Bronchial epithelial cell (primary cell): ENCODE results near the gene TLK2. TPM values are rescaled to one million over a fixed set of nuclear protein-coding genes. Genes with fewer than 3 reads are reported as not detected.
"Not testable (repeated sequence)": the region's sequence is repeated elsewhere in the genome, so short reads cannot be mapped to it uniquely, and the experiment has no call there.

Experiments used
- DNase-seq: peaks from one replicate; pipeline ENCODE4 v3.0.0-alpha.2; 2010; ENCODE audit warnings: low read depth
- FAIRE-seq: peaks from 2 replicates; lab custom pipeline; 2011; peaks lifted over from hg19 to GRCh38; lab: Jason Lieb, UNC
- H3K27me3 ChIP-seq: 2 replicates; pipeline ENCODE4 v1.5.1; 2011; ENCODE audit warnings: low read length; ENCODE audit not compliant: control insufficient read depth, insufficient read depth
- H3K36me3 ChIP-seq: 2 replicates; pipeline ENCODE4 v1.5.1; 2011; ENCODE audit warnings: low read length; ENCODE audit not compliant: control insufficient read depth, insufficient read depth
- H3K4me3 ChIP-seq: 2 replicates; pipeline ENCODE4 v1.5.1; 2011; ENCODE audit warnings: mild to moderate bottlenecking, low read depth, low read length, control low read depth
- total RNA-seq: library from RNA; depleted of rRNA; stranded (reverse); fragments of >200 nt; gene quantifications from 2 replicates; pipeline ENCODE4 v1.2.1, GENCODE V29; 2014

Gene TLK2
- total RNA-seq, 1 donor from 2014 or later: 37.4 TPM

DNA sequence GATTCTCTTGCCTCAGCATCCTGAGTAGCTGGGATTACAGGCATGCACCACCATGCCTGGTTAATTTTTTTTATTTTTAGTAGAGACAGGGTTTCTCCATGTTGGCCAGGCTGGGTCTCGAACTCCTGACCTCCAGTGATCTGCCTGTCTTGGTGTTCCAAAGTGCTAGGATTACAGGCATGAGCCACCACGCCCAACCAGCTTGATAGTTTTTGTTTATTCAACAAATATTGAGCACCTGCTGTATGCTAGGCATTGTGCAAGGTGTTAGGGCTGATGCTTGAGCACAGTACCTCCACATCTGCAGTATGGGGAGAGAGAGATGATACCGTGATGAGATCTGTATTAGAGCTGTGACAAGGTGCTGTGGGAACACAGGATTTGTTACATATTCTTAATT lies 3.9 kb downstream of the TLK2 start:
- H3K4me3 ChIP-seq, FAIRE-seq, DNase-seq, H3K27me3 ChIP-seq, H3K36me3 ChIP-seq: not testable (repeated sequence)

- H3K36me3 ChIP-seq, DNase-seq: not testable (repeated sequence)
These were observed 12.4 kb downstream of the TLK2 start for GRCh38 chr17:62490990-62491389.

GRCh38 chr17:62493049-62493655 lies 14.5 kb downstream of the TLK2 start:
- not testable (repeated sequence) for H3K36me3 ChIP-seq, H3K4me3 ChIP-seq, FAIRE-seq, DNase-seq, H3K27me3 ChIP-seq

More at GRCh38 chr17:62490990-62491389, 12.4 kb downstream of the TLK2 start:
- not testable (repeated sequence) for FAIRE-seq, H3K27me3 ChIP-seq, H3K4me3 ChIP-seq

- H3K27me3 ChIP-seq, FAIRE-seq, DNase-seq, H3K36me3 ChIP-seq, H3K4me3 ChIP-seq: not testable (repeated sequence)
These were observed 15.4 kb downstream of the TLK2 start for GRCh38 chr17:62494073-62494472.

DNA sequence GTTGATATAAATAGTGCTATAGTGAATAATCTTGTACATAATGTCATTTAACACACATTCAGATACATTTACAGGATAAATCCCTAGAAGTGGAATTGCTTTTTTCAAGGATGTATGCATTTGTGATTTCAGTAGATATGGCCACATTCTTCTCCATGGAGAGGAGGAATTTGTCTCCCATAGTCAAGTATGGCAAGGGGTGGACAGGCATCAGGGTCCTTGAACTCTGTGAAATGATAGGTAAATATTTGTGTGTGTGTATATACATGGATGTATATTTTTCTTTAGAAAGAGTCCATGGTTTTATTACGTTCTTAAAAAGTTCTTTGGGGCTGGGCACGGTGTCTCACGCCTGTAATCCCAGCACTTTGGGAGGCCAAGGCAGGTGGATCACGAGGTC lies 17.7 kb downstream of the TLK2 start:
- not testable (repeated sequence) for H3K27me3 ChIP-seq, FAIRE-seq, DNase-seq, H3K4me3 ChIP-seq, H3K36me3 ChIP-seq

- not testable (repeated sequence) for FAIRE-seq, H3K36me3 ChIP-seq, DNase-seq, H3K27me3 ChIP-seq, H3K4me3 ChIP-seq
These were observed 20.2 kb downstream of the TLK2 start for GRCh38 chr17:62498796-62499195.

DNA sequence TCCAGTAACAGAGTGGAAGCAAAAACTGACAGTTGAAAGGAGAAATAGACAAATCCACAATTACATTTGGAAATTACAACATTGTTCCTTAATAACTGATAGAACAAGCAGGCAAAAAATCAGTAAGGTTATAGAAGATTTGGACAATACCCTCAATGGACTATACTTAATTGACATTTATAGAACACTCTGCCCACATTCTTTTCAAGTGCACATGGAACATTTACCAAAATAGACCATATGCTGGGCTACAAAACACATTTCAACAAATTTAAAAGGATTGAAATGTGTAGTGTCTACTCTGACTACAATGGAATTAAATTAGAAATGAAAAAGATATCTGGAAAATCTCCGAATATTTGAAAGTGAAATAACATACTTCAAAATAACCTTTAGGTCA lies 21.8 kb downstream of the TLK2 start:
- not testable (repeated sequence) for DNase-seq, H3K27me3 ChIP-seq, H3K4me3 ChIP-seq, FAIRE-seq, H3K36me3 ChIP-seq

- not testable (repeated sequence) for FAIRE-seq, DNase-seq, H3K4me3 ChIP-seq, H3K36me3 ChIP-seq, H3K27me3 ChIP-seq
These were observed 26.2 kb downstream of the TLK2 start for GRCh38 chr17:62504857-62505256.

- not testable (repeated sequence) for H3K4me3 ChIP-seq, FAIRE-seq
These were observed 28.7 kb downstream of the TLK2 start for GRCh38 chr17:62507191-62507836.

DNA sequence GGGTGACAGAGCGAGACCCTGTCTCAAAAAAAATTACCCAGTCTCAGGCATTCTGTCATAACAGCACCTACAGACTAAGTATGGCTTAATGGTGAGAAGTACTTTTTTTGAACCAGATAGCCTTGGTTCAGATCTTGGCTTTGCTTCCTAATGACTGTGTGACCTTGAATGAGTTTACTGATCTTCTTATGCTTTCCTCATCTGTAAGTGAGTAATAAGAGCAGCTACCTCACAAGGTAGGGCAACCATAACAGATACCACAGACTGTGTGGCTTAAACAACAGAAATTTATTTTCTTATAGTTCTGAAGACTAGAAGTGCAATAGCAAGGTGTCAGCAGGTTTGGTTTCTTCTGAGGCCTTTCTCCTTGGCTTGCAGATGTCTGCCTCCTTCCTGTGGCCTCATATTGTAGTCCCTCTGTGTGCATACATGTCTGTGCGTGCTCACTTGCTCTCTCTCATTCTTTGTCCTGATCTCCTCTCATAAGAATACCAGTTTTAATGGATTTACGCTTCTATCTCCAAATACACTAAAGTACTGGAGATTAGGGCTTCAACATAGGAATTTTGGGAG lies 31.7 kb downstream of the TLK2 start:
- not testable (repeated sequence) for FAIRE-seq, H3K27me3 ChIP-seq, H3K4me3 ChIP-seq, H3K36me3 ChIP-seq
- peak; percentile 22 for DNase-seq

More at GRCh38 chr17:62507191-62507836, 28.7 kb downstream of the TLK2 start:
- DNase-seq, H3K36me3 ChIP-seq, H3K27me3 ChIP-seq: not testable (repeated sequence)

DNA sequence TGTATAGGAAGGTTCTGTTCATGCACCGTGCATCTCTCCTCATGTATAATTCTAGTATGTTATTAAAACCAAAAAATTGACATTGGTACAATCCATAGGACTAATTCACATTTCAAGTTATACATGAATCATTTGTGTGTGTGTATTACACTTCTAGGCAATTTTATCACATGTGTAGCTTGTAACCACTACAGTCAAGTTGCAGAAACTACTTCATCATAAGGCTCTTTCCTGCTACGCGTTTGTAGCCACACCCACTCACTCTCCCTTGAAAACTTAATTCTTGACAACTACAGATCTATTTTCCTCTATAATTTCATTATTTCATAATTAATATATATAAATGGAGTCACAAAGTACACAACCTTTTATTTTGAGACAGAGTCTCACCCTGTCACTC lies 32.4 kb downstream of the TLK2 start:
- H3K36me3 ChIP-seq, H3K4me3 ChIP-seq, FAIRE-seq, DNase-seq, H3K27me3 ChIP-seq: not testable (repeated sequence)

GRCh38 chr17:62516376-62516775 lies 37.8 kb downstream of the TLK2 start:
- not testable (repeated sequence) for H3K27me3 ChIP-seq, FAIRE-seq, H3K4me3 ChIP-seq, H3K36me3 ChIP-seq, DNase-seq

DNA sequence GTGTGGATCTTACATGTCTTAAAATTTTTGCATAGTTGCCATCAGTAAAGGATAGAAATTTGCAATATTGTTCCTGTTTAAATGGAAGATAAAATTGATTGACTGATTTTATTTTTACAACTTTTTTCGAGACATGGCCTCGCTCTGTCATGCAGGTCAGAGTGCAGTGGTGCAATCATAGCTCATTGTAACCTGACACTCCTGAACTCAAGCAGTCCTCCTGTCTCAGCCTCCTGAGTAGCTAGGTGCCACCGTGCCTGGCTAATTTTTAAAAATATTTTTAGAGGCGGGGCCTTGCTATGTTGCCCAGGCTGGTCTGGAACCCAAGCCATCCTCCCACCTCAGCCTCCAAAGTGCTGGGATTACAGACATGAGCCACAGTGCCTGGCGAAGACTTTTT lies 42.7 kb downstream of the TLK2 start:
- FAIRE-seq: not testable (repeated sequence)

DNA sequence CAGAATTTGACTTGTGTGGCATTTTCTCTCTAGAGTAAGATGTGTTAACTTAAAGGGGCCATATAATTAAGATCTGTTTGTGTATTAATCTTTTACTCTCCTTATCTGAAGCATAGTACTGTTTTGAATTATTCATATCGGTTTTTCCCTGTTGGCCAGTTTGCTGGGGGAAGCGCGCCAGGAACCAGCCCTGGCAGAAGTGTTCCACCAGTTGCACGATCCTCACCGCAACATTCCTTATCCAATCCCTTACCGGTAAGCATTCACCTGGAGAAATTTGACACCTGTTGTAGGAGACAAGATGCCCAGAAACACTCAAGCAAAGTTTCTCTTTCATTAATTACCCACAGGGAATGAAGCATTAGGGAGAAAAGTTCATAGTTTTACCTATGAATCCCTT lies 45.5 kb downstream of the TLK2 start:
- H3K27me3 ChIP-seq, H3K4me3 ChIP-seq, FAIRE-seq, H3K36me3 ChIP-seq: not testable (repeated sequence)
- peak; percentile 4 for DNase-seq

More for the DNA sequence above, 42.7 kb downstream of the TLK2 start:
- not testable (repeated sequence) for H3K36me3 ChIP-seq, DNase-seq, H3K4me3 ChIP-seq, H3K27me3 ChIP-seq
